AG10803 (cell line): ENCODE measurements around the gene TOMM40L.
"Not testable (repeated sequence)": the region's sequence is repeated elsewhere in the genome, so short reads cannot be mapped to it uniquely, and the experiment has no call there.

Source experiments
- DNase-seq: peaks from one replicate; pipeline ENCODE4 v3.0.0; 2010; ENCODE audit warnings: low read depth
- H3K4me3 ChIP-seq: 2 replicates; pipeline ENCODE4 v1.5.1; 2011; ENCODE audit warnings: mild to moderate bottlenecking, low read length, control low read depth
- TF ChIP-seq, protein P1 (sequence below): conservative IDR thresholded peaks from 2 replicates; pipeline ENCODE4 v1.5.1; 2011; ENCODE audit warnings: mild to moderate bottlenecking, low read length, control low read depth, inconsistent platforms

Gene TOMM40L

GRCh38 chr1:161244888-161245287 lies 19.0 kb downstream of the TOMM40L start:
- DNase-seq: no peak
- TF ChIP-seq, protein P1, sequence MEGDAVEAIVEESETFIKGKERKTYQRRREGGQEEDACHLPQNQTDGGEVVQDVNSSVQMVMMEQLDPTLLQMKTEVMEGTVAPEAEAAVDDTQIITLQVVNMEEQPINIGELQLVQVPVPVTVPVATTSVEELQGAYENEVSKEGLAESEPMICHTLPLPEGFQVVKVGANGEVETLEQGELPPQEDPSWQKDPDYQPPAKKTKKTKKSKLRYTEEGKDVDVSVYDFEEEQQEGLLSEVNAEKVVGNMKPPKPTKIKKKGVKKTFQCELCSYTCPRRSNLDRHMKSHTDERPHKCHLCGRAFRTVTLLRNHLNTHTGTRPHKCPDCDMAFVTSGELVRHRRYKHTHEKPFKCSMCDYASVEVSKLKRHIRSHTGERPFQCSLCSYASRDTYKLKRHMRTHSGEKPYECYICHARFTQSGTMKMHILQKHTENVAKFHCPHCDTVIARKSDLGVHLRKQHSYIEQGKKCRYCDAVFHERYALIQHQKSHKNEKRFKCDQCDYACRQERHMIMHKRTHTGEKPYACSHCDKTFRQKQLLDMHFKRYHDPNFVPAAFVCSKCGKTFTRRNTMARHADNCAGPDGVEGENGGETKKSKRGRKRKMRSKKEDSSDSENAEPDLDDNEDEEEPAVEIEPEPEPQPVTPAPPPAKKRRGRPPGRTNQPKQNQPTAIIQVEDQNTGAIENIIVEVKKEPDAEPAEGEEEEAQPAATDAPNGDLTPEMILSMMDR: no peak
- no peak overlapping the region for H3K4me3 ChIP-seq

DNA sequence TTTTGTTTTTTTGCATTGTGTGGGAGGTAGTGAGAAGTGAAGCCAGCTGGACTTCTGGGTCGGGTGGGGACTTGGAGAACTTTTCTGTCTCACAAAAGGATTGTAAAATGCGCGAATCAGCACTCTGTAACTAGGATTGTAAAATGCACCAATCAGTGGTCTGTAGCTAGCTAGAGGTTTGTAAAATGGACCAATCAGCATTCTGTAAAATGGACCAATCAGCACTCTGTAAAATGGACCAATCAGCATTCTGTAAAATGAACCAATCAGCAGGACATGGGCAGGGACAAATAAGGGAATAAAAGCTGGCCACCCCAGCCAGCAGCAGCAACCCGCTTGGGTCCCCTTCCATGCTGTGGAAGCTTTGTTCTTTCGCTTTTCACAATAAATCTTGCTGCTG lies 24.2 kb downstream of the TOMM40L start:
- not testable (repeated sequence) for DNase-seq, H3K4me3 ChIP-seq

- TF ChIP-seq, protein P1: no peak
- H3K4me3 ChIP-seq: no peak overlapping the region
- DNase-seq: no peak
Measured at GRCh38 chr1:161250829-161251228, 25.0 kb downstream of the TOMM40L start.

GRCh38 chr1:161251579-161251978 lies 25.7 kb downstream of the TOMM40L start:
- TF ChIP-seq, protein P1: no peak
- H3K4me3 ChIP-seq: no peak overlapping the region
- no peak for DNase-seq

DNA sequence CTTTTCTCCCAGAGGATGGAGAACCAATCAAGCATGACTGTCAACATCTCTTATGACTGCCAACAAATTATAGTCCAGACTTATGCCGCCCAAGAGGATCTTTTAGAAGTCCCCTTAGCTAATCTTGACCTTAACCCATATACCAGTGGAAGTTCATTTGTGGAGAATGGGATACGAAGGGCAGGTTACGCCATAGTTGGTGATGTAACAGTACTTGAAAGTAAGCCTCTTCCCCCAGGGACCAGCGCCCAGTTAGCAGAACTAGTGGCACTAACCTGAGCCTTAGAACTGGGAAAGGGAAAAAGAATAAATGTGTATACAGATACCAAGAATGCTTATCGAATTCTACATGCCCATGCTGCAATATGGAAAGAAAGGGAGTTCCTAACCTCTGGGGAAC lies 29.4 kb downstream of the TOMM40L start:
- H3K4me3 ChIP-seq, DNase-seq: not testable (repeated sequence)

GRCh38 chr1:161255955-161256520 lies 30.2 kb downstream of the TOMM40L start:
- not testable (repeated sequence) for H3K4me3 ChIP-seq, DNase-seq

DNA sequence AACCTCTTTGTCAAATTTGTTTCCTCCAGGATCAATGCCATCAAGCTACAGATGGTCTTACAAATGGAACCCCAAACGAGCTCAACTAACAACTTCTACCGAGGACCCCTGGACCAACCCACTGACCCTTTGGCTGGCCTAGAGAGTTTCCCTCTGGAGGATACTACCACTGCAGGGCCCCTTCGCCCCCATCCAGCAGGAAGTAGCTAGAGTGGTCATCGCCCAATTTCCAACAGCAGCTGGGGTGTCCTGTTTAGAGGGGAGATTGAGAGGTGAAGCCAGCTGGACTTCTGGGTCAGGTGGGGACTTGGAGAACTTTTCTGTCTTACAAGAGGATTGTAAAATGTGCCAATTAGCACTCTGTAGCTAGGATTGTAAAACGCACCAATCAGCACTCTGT lies 31.2 kb downstream of the TOMM40L start:
- DNase-seq, H3K4me3 ChIP-seq: not testable (repeated sequence)

GRCh38 chr1:161258439-161259344 lies 32.8 kb downstream of the TOMM40L start, which contains the start of gene PCP4L1:
Gene PCP4L1, plus strand, starts transcription at chr1:161258745. Its CDS starts 230 bp downstream, at chr1:161258975.
- DNase-seq: peak; percentile 29
- H3K4me3 ChIP-seq: peak within 1 kb of the TSS; percentile 43
- TF ChIP-seq, protein P1: no peak

DNA sequence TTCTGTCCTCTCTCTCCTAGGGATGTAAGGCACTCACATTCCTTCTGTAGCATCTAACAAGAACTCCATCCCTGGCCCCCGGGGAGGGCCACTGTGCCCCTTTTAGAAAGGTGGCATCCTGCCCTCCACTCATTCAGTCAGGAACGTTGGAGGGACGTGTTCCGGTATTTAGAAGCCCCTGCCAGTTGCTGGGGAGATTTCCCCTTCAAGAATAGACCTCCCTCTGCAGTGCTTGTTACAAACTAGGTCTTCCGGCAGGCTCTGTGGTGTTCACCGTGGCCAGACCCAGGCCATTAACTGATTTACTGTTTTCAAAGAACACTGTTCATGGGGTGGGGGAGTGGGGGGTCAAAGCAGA lies 33.5 kb downstream of the TOMM40L start:
- no peak for DNase-seq
- TF ChIP-seq, protein P1: no peak
- no peak overlapping the region for H3K4me3 ChIP-seq
